SK-MEL-5 (cell line): ENCODE results near the gene DDX6. TPM values are rescaled to one million over a fixed set of nuclear protein-coding genes. Genes with fewer than 3 reads are reported as not detected.
"Not testable (repeated sequence)": the region's sequence is repeated elsewhere in the genome, so short reads cannot be mapped to it uniquely, and the experiment has no call there.

Experiments used
- DNase-seq: peaks from one replicate; pipeline ENCODE4 v3.0.0-alpha.2; 2016; ENCODE audit warnings: low read depth, low spot score
- in situ Hi-C: cut with HindIII; loops from 2 replicates; pipeline ENCODE4 v1.10.0; 2016; ENCODE audit warnings: low sequenced_read_pairs, high pct_unique_total_duplicates, low pct_unique_long_range_greater_than_20kb
- total RNA-seq: library from RNA; depleted of rRNA; stranded (reverse); fragments of >200 nt; shearing (Covaris generic); gene quantifications from 2 replicates; pipeline ENCODE4 v1.2.3, GENCODE V29; 2014

DDX6 gene
- total RNA-seq, 1 experiment from 2014 or later: 56.5 TPM

DNA sequence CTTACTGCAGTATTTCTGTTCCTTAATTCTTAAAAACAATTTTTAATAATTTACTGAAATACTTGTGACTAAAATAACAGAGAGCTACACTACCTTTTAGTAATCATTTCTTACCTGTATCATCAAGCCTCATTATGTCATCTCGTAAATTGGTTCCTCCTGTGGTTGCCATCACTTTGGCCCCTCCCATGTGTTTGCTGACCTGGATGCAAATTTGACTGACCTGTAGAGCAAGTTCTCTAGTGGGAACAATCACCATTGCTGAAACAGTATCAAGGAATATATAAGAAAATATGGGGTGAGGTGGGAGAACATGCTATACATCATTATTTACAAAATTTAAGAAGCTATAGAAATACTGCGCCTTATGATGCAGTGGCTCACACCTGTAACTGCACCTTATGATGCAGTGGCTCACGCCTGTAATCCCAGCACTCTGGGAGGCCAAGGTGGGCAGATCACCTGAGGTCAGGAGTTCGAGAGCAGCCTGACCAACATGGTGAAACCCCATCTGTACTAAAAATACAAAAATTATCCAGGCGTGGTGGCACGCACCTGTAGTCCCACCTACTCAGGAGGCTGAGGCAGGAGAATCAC is 25.8 kb downstream of the DDX6 start:
- in situ Hi-C loops, DNase-seq: not testable (repeated sequence)

- in situ Hi-C loops: no loop called here
- DNase-seq: no peak
These were observed 27.9 kb downstream of the DDX6 start for GRCh38 chr11:118763041-118763440.

GRCh38 chr11:118761981-118762380 is 29.0 kb downstream of the DDX6 start:
- DNase-seq, in situ Hi-C loops: not testable (repeated sequence)

DNA sequence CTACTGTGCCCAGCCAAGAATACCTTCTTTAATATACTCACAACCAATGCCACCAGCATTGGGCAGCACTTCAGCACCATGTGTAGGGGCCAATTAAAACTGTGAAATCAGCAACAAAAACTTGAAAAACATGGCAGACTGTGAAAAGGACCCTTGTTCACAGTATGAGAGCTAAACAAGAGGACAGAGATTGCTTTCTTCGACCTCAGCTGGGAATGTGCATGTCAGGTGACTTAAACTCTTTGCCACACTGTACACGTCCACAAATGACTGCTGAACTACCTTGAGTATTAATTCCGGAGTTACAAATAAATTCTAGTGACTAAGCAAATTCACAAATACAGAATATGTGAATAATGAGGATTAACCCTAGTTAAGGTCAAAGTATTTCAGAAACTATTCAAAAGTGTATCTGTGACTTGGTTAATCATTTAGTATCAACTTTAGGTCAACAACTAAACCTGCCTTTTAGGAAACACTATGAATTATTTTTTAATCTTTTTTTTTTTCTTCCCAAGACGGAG is 33.0 kb downstream of the DDX6 start:
- in situ Hi-C loops: no loop called here
- peak; percentile 92 for DNase-seq

GRCh38 chr11:118752654-118753053 is 38.3 kb downstream of the DDX6 start:
- DNase-seq: no peak
- in situ Hi-C loops: no loop called here

- DNase-seq: no peak
- in situ Hi-C loops: no loop called here
These were observed 41.5 kb downstream of the DDX6 start for GRCh38 chr11:118749429-118749828.

DNA sequence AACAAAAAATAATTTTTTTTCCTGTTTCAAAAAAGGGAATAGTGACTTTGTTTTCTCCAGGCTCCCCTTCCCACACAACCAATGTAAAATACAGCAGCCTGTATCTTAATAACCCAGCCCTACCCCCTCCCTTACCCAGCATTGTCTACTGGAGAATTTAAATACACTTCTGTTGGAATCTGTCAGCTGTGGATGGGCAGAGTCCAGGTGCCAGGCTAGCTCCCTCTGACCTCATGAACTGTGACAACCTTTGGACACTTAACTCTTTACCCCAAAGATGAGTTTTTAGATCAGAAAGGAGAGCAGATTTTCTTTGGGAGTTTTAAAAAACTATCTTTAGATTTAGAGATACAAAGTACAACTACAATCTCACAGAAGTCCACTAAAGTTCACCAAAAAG is 42.9 kb downstream of the DDX6 start:
- in situ Hi-C loops: no loop called here
- no peak for DNase-seq

DNA sequence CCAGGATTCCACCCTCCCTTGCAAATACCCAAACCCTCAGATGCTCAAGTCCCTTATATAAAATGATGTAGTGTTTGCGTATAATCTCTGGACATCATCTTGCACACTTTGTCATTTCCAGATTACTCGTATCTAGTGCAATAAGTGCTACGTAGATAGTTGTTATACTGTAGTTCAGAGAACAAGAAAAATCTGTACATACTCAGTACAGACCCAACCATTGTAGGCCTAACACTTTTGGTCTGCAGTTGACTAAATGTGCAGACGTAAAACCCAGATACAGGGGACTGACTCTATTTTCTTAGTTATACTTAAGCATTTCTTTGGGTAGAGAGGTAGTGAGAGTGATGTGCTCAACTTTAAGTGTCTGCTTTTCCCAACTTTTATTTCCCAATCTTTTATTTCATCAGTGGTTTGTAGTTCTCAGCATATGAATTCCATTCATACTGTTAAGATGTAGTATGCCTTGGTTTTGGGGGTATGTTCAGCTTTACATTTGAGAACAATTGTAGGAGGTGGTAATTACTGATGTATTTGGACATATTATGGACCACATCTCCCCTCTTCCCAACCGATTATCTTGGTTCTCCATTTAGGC is 43.9 kb downstream of the DDX6 start:
- in situ Hi-C loops: no loop called here
- no peak for DNase-seq

DNA sequence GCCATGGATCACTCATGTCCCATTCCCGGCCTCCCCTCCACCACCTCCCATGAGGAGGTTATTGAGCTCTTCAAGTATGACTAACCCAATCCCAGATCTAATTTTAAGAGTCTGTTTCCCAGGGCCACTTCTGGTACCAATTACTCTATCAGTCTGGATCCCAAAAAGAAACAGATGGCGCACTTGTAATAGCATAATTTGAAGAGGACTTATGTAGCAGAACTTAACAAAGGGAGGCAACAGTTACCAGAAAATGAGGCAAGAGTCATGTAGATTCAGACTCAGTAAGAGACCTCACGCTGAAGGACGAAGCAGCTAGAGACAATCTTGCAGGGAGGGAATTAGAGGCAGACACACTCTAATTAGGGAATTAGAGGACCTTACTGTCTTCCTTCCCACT is 46.9 kb downstream of the DDX6 start:
- DNase-seq: no peak
- in situ Hi-C loops: no loop called here

- no peak for DNase-seq
- in situ Hi-C loops: no loop called here
These were observed 48.7 kb downstream of the DDX6 start for GRCh38 chr11:118742304-118742703.

DNA sequence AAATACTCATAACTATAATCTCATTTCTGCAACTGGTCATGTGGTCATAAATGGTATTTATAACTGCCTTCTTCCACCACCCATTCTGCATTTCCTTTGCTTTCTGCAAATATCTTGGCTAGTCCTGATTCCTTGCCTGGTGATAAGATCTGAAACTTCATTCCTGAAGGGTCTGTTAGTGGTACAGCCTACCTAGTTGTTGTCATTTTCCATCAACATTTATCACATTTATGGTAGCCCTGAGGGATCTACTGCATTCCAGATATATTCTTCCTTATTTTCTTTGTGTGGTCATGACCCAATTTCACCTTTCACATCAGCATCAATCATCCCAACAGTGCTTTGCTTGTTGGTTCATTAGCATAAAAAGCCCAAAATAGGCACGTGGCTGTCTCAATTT is 50.1 kb downstream of the DDX6 start:
- peak; percentile 43 for DNase-seq
- in situ Hi-C loops: no loop called here

DNA sequence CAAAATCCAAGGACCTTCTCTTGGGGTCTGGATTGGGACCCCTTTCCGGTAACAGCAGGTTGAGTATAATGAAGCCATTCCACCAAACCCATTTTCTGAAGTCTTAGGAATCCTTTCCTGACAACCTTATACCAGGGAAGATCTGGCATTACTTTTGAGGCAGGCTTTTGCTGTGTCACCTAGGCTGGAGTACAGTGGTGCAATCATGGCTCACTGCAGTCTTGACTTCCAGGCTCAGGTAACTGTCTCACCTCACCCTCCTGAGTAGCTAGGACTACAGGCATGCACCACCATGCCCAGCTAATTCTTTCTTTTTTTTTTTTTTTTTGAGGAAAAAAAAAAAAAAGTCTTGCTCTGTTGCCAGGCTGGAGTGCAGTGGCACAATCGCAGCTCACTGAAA is 55.8 kb downstream of the DDX6 start:
- DNase-seq: no peak
- in situ Hi-C loops: no loop called here

GRCh38 chr11:118734031-118734430 is 56.9 kb downstream of the DDX6 start:
- DNase-seq: no peak
- in situ Hi-C loops: no loop called here

- DNase-seq, in situ Hi-C loops: not testable (repeated sequence)
These were observed 61.2 kb downstream of the DDX6 start for GRCh38 chr11:118729753-118730152.

DNA sequence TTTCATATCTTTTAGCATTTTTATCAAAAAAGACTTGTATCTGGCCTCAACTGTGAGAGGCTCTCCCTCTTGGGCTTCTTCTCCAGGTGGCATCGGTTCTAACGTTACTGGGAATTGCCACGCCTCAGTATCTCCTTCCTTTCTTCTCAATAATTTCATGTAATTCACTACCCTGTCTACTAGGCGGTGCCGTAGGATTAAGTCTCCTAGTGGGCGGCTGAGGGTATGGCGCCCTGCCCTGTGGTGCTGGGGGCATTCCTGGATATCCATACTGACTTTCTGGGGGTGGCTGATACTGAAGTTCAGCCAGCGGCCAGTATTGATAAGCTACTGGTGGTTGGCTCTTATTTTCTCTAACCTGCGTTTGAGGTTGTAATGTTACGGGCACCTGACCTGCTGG is 62.9 kb downstream of the DDX6 start:
- in situ Hi-C loops, DNase-seq: not testable (repeated sequence)

DNA sequence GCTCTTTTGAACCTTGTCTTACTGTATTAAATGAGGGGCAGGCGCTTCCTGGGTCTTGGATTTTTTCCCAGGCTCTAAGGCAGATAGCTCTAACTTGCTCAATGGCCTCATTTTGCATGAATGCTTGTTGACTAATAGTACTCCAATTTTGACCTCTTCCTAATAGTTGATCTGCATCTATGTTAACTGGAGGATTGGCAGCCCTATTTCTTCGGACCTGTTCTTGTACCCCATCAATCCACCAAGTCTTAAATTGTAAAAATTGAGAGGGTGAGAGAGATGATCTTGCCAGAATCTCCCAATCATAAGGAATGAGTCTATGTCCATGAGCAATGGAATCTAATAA is 63.3 kb downstream of the DDX6 start:
- in situ Hi-C loops, DNase-seq: not testable (repeated sequence)

GRCh38 chr11:118727001-118727720 is 63.8 kb downstream of the DDX6 start:
- DNase-seq, in situ Hi-C loops: not testable (repeated sequence)

DNA sequence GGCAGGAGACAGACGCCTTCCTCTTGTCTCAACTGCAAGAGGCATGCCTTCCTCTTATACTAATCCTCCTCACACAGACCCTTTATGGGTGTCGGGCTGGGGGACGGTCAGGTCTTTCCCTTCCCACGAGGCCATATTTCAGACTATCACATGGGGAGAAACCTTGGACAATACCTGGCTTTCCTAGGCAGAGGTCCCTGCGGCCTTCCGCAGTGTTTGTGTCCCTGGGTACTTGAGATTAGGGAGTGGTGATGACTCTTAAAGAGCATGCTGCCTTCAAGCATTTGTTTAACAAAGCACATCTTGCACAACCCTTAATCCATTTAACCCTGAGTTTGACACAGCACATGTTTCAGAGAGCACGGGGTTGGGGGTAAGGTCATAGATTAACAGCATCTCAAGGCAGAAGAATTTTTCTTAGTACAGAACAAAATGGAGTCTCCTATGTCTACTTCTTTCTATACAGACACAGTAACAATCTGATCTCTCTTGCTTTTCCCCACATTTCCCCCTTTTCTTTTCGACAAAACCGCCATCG is 69.4 kb downstream of the DDX6 start:
- DNase-seq, in situ Hi-C loops: not testable (repeated sequence)
